Measurements from ENCODE around the gene UNCX. TPM values are rescaled to one million over a fixed set of nuclear protein-coding genes. Genes with fewer than 3 reads are reported as not detected.

The UNCX gene
- total and polyA plus RNA-seq, 2 of the 8 experiments (the other 6 are each of a cell fraction or from before 2014, with no cell fraction given): not detected

- 10% methylated on average over 24 of the region's 27 CpGs; no CpG with 5 or more reads in 1 of the 2 experiments for WGBS, 2 experiments (ENCODE audit: extremely low coverage in 1 of 2, insufficient coverage in 1 of 2, insufficient read length in 1 of 2, insufficient replicate concordance in 2 of 2, low coverage in 1 of 2, low lambda C conversion rate in 2 of 2, missing lambda C conversion rate in 1 of 2)
- Histone ChIP-seq H2AFZ (ENCODE audit: low read length) (no peak overlapping the region), H3K4me2 (ENCODE audit: insufficient read depth in 1 of 2, low read depth in 2 of 2, low read length in 2 of 2) (peak overlapping the region in 1 of 2 experiments; percentile 1; a peak in 1 of 4 replicates), H3K9ac (replicated peaks in 1 of 4; ENCODE audit: extremely low read depth in 1 of 4, low read depth in 3 of 4, low read length in 3 of 4) (no peak overlapping the region), H3K9me3 (ENCODE audit: insufficient read depth in 2 of 2, low read depth in 1 of 2, low read length in 1 of 2) (no peaks in the 10 kb centered on the region), H2BK5ac (ENCODE audit: low read depth, low read length) (no peak overlapping the region), H3K79me1 (ENCODE audit: low read depth, low read length) (no peaks in the 10 kb centered on the region), H3K18ac (ENCODE audit: extremely low read depth, low read length) (no peak overlapping the region), H2BK20ac (ENCODE audit: low read length) (no peak overlapping the region), H4K5ac (ENCODE audit: insufficient read length, low read depth, low read length) (no peak overlapping the region), H3K23me2 (ENCODE audit: low read depth, low read length) (no peaks in the 10 kb centered on the region; the same call in 1 of the 2 replicates), H3K36me3 (ENCODE audit: control insufficient read depth in 2 of 4, insufficient read depth in 4 of 4, low read length in 3 of 4) (peaks cover 0 to 21% (median 0%) of the 10 kb centered on the region in 4 experiments; a peak in 1 of 8 replicates), H3K14ac (ENCODE audit: insufficient read length) (no peak overlapping the region), H3K4ac (replicated peaks; ENCODE audit: insufficient read length, low read depth, low read length) (no peak overlapping the region), H3K27me3 (replicated peaks in 1 of 4; ENCODE audit: control insufficient read depth in 3 of 4, extremely low read depth in 1 of 4, insufficient read depth in 3 of 4, low read length in 3 of 4) (peaks cover 95 to 99% (median 98%) of the 10 kb centered on the region in 4 experiments), H4K8ac (ENCODE audit: extremely low read depth, insufficient read depth, low read length) (no peak overlapping the region), H3K4me3 (ENCODE audit: extremely low read depth in 1 of 4, insufficient read depth in 2 of 4, low read depth in 3 of 4, low read length in 4 of 4) (no peak overlapping the region), H2BK120ac (replicated peaks; ENCODE audit: low read depth, low read length) (no peak overlapping the region), H4K20me1 (replicated peaks in 1 of 2; ENCODE audit: control insufficient read depth in 1 of 2, insufficient read depth in 2 of 2, low read length in 2 of 2) (peaks cover 16 to 26% of the 10 kb centered on the region in 2 experiments), H2BK12ac (ENCODE audit: low read depth, low read length) (no peak overlapping the region), H3K56ac (replicated peaks; ENCODE audit: insufficient read length, low read depth, low read length) (no peak overlapping the region), H3K79me2 (ENCODE audit: control insufficient read depth in 1 of 2, insufficient read depth in 2 of 2, low read length in 2 of 2) (no peaks in the 10 kb centered on the region), H4K91ac (replicated peaks; ENCODE audit: insufficient read length, low read length) (no peak overlapping the region), H3K23ac (ENCODE audit: insufficient read length) (no peak overlapping the region), H2BK15ac (ENCODE audit: low read length) (no peak overlapping the region), H2AK5ac (ENCODE audit: low read depth, low read length) (no peak overlapping the region), H3K27ac (ENCODE audit: low read depth, low read length) (no peak overlapping the region), H3K4me1 (replicated peaks in 1 of 4; ENCODE audit: control insufficient read depth in 3 of 4, insufficient read depth in 4 of 4, low read length in 3 of 4) (peaks cover 4 to 35% (median 23%) of the 10 kb centered on the region in 4 experiments)
- POLR2A ChIA-PET (ENCODE audit: partially characterized antibody): interaction anchor here (1.0 to 11.2 kb wide), 5 partner anchors 9 to 130 kb away, joined by 3 to 76 read pairs (median 3); no protein-coding TSS in a partner anchor
- no peak for FAIRE-seq
- no peak for DNase-seq (ENCODE audit: low read depth in 1 of 2, low spot score in 2 of 2)
- CTCF ChIA-PET (ENCODE audit: partially characterized antibody): interaction anchor here (0.7 to 3.5 kb wide), 9 partner anchors 10 to 193 kb away, joined by 3 to 18 read pairs (median 4); no protein-coding TSS in a partner anchor
- TF ChIP-seq CHD2 (IDR thresholded peaks at IDR 0.05; ENCODE audit: low read length) (no peak), SIN3A (conservative IDR thresholded peaks at IDR 0.05 in 1 of 2, IDR thresholded peaks at IDR 0.05 in 1 of 2; ENCODE audit: low read depth in 1 of 2, low read length in 2 of 2) (no peak), FOSL1 (IDR thresholded peaks at IDR 0.05; ENCODE audit: insufficient read depth, low read depth, low read length) (no peak), GABPA (IDR thresholded peaks at IDR 0.05; ENCODE audit: borderline replicate concordance, insufficient read depth, low read length) (no peak), GTF2F1 (IDR thresholded peaks at IDR 0.05; ENCODE audit: borderline replicate concordance, low read depth, low read length) (no peak), CTBP2 (IDR thresholded peaks at IDR 0.05; ENCODE audit: borderline replicate concordance, insufficient read depth, insufficient read length, low read length) (peak; percentile 6), CBX8 (IDR thresholded peaks at IDR 0.05; ENCODE audit: borderline replicate concordance, low read depth, low read length) (0 out of 2 replicates have a peak, but pooled peaks have one; percentile 74), EGR1 (IDR thresholded peaks at IDR 0.05; ENCODE audit: borderline replicate concordance, low read depth, low read length) (no peak), SUZ12 (IDR thresholded peaks at IDR 0.05; ENCODE audit: low read length) (peak; percentile 69), NANOG (IDR thresholded peaks at IDR 0.05; ENCODE audit: insufficient read depth, low read depth, low read length, poor library complexity, severe bottlenecking) (no peak)
Observed at GRCh38 chr7:1238931-1239802, 6.5 kb downstream of the UNCX start.
